T-helper 2 cell treated with Interferon-gamma antibody and Interleukin-4, amounts not matched to agents 100 ng/mL and 5 ng/mL, for 36 hours (primary cell): ENCODE measurements around the gene AGPAT3. TPM values are rescaled to one million over a fixed set of nuclear protein-coding genes. Genes with fewer than 3 reads are reported as not detected.
"Not testable (repeated sequence)": the region's sequence is repeated elsewhere in the genome, so short reads cannot be mapped to it uniquely, and the experiment has no call there.

ENCODE experiments used
- intact Hi-C: fragments of 100-400 bp; cut with micrococcal nuclease; formaldehyde crosslinking; loops from one replicate; pipeline ENCODE4 v1.15.1; 2023
- total RNA-seq: library from RNA; stranded (reverse); gene quantifications from 2 replicates; pipeline ENCODE4 v1.2.3, GENCODE V29; 2022

Gene AGPAT3
- total RNA-seq = 126 and 127 TPM in 2 replicates

GRCh38 chr21:43864962-43865539, at the start of gene AGPAT3:
TSS of gene AGPAT3 (plus strand) at chr21:43865223. CDS start at chr21:43959682, 94,459 bp downstream.
- intact Hi-C loops = loop anchor here (5.0 kb wide), 2 partner anchors 53 to 72 kb away; no protein-coding TSS in a partner anchor

GRCh38 chr21:43815991-43816390, 49.0 kb upstream of the AGPAT3 start:
- intact Hi-C loops = no loop called here

GRCh38 chr21:43816611-43817071, 48.4 kb upstream of the AGPAT3 start:
- intact Hi-C loops = no loop called here

GRCh38 chr21:43817157-43818086, 47.6 kb upstream of the AGPAT3 start:
- intact Hi-C loops = no loop called here

GRCh38 chr21:43818685-43819084, 46.3 kb upstream of the AGPAT3 start:
- intact Hi-C loops = no loop called here

GRCh38 chr21:43819511-43820405, 45.3 kb upstream of the AGPAT3 start:
- intact Hi-C loops = no loop called here

- intact Hi-C loops = no loop called here
Measured at GRCh38 chr21:43820466-43820865, 44.6 kb upstream of the AGPAT3 start.

- intact Hi-C loops = not testable (repeated sequence)
Measured at GRCh38 chr21:43822166-43822565, 42.9 kb upstream of the AGPAT3 start.

- intact Hi-C loops = not testable (repeated sequence)
Measured at GRCh38 chr21:43822741-43823140, 42.3 kb upstream of the AGPAT3 start.

GRCh38 chr21:43824333-43825241, 40.4 kb upstream of the AGPAT3 start:
- intact Hi-C loops = no loop called here

- intact Hi-C loops = no loop called here
Measured at GRCh38 chr21:43825242-43825935, 39.6 kb upstream of the AGPAT3 start.

- intact Hi-C loops = no loop called here
Measured at GRCh38 chr21:43825936-43826622, 38.9 kb upstream of the AGPAT3 start.

- intact Hi-C loops = no loop called here
Measured at GRCh38 chr21:43826623-43826974, 38.4 kb upstream of the AGPAT3 start.

GRCh38 chr21:43827015-43827611, 37.9 kb upstream of the AGPAT3 start:
- intact Hi-C loops = no loop called here

- intact Hi-C loops = no loop called here
Measured at GRCh38 chr21:43829161-43829560, 35.9 kb upstream of the AGPAT3 start.

- intact Hi-C loops = no loop called here
Measured at GRCh38 chr21:43829575-43830119, 35.4 kb upstream of the AGPAT3 start.

GRCh38 chr21:43832158-43832550, 32.9 kb upstream of the AGPAT3 start:
- intact Hi-C loops = no loop called here

GRCh38 chr21:43832648-43833047, 32.4 kb upstream of the AGPAT3 start:
- intact Hi-C loops = no loop called here
